Esophagus (tissue), 2 donors: Measurements from ENCODE around the gene RRP9. TPM values are rescaled to one million over a fixed set of nuclear protein-coding genes. Genes with fewer than 3 reads are reported as not detected.
A peak's percentile ranks its signal among the peaks of the same experiment; 100 is the strongest.

Experiments
- H3K27ac ChIP-seq, 2 donors: one replicate each; pipeline ENCODE4 v1.5.1; 2013; ENCODE audit warnings: low read depth in 2 of 2, mild to moderate bottlenecking in 2 of 2, inconsistent platforms in 1 of 2, low read length in 1 of 2, moderate library complexity in 1 of 2
- H3K27me3 ChIP-seq, 2 donors: one replicate each; pipeline ENCODE4 v1.6.1; 2013; ENCODE audit warnings: low read length in 2 of 2, control low read depth in 1 of 2, mild to moderate bottlenecking in 1 of 2; ENCODE audit not compliant: insufficient read depth in 2 of 2, control insufficient read depth in 1 of 2
- H3K36me3 ChIP-seq, 2 donors: one replicate each; pipeline ENCODE4 v1.6.1; 2013; ENCODE audit warnings: low read length in 1 of 2; ENCODE audit not compliant: control insufficient read depth in 2 of 2, insufficient read depth in 2 of 2
- H3K4me1 ChIP-seq, 2 donors: one replicate each; pipeline ENCODE4 v1.6.1; 2013; ENCODE audit warnings: low read length in 1 of 2; ENCODE audit not compliant: control insufficient read depth in 2 of 2, insufficient read depth in 2 of 2
- H3K4me3 ChIP-seq, 2 donors: one replicate each; pipeline ENCODE4 v1.5.1; 2013; ENCODE audit warnings: low read length in 2 of 2, mild to moderate bottlenecking in 2 of 2, low read depth in 1 of 2, moderate library complexity in 1 of 2
- H3K9me3 ChIP-seq, 2 donors: one replicate each; pipeline ENCODE4 v1.6.1; 2013; ENCODE audit warnings: mild to moderate bottlenecking in 2 of 2, low read depth in 1 of 2, low read length in 1 of 2, moderate library complexity in 1 of 2; ENCODE audit not compliant: control insufficient read depth in 2 of 2, insufficient read depth in 1 of 2
- WGBS, 2 donors: extraction: QIAGEN DNeasy Blood & Tissue Kit; methylation state at CpG; one replicate each; pipeline ENCODE4 v1.1.7; 2013; 5-methylcytosine and 5-hydroxymethylcytosine counted together
- polyA plus RNA-seq, 2 donors: library from polyadenylated mRNA; stranded (reverse); fragments of 200-250 nt; gene quantifications; one replicate each; pipeline ENCODE4 v1.2.3, GENCODE V29; 2013
- donor health status: healthy with polysubstance abuse.
- donor health status: Bipolar disorder and iron deficiency.

The RRP9 gene
- polyA plus RNA-seq, 2 donors: 16.4 to 22.9 TPM

- WGBS, 2 donors: 0% methylated on average over 51 to 68 of the region's 68 CpGs
- no peaks in the 10 kb centered on the region for H3K9me3 ChIP-seq
- H3K27ac ChIP-seq: peak within 1 kb of the TSS; percentile 91 to 97
- H3K4me1 ChIP-seq: peaks cover 6 to 16% of the 10 kb centered on the region in 2 donors
- H3K36me3 ChIP-seq: peaks cover 0 to 2% of the 10 kb centered on the region in 2 donors
- no peaks in the 10 kb centered on the region for H3K27me3 ChIP-seq
- H3K4me3 ChIP-seq: peak within 1 kb of the TSS; percentile 52 to 55
Measured at GRCh38 chr3:51982838-51983577, 41.3 kb upstream of the RRP9 start, which contains the start of gene ACY1. Gene ACY1 (plus strand): TSS chr3:51983535. CDS start chr3:51984065, 530 bp downstream.

DNA sequence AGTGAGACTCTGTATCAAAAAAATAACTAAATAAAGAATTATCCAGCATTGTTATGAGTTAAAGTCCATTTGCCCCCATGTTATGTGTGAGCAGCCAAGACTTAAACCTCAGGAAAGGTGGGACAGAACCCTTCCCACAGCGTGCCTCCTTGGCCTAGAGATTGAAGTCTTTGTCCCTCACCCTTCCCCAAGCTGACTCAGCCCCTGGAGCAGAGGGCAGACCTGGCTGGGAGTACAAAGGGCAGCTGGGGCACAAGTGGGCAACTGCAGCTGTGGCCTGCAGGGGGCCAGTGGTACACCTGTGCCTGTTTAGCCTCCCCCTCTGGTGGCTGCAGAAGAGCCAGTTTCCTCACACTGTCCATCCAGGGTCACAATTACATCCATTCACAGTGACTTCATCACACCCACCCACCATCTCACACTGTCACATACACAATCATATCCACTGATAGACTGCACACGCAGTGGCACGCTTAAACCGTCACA is 40.7 kb upstream of the RRP9 start:
- WGBS, 2 donors: 8 to 10% methylated on average over 4 of the region's 4 CpGs
- H3K4me1 ChIP-seq: peaks cover 6 to 19% of the 10 kb centered on the region in 2 donors
- no peaks in the 10 kb centered on the region for H3K9me3 ChIP-seq
- H3K27ac ChIP-seq: peak overlapping the region; percentile 91 to 97
- peak overlapping the region; percentile 52 to 55 for H3K4me3 ChIP-seq
- peaks cover 0 to 2% of the 10 kb centered on the region in 2 donors for H3K36me3 ChIP-seq
- no peaks in the 10 kb centered on the region for H3K27me3 ChIP-seq

DNA sequence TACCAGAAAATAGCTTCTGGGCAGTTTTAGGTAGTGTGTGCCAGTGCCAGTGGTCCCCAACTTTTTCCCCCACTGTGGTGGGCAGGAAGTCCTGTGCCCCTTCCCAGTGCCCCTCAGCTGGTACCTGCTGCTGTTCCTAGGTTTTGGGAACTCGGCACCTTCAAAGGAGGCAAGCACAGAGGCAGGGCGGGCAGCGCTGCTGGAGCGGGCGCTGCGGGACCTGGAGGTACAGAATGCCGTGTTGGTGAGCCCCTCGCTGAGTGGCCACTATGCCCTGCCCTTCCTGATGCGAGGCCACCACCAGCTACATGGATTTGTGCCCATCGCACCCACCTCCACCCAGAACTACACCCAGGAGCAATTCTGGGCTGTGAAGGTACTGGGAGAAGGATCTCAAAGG is 38.5 kb upstream of the RRP9 start:
- Histone ChIP-seq H3K27me3 (no peaks in the 10 kb centered on the region), H3K4me3 (no peak overlapping the region), H3K9me3 (no peaks in the 10 kb centered on the region), H3K4me1 (peaks cover 6 to 28% of the 10 kb centered on the region in 2 donors), H3K36me3 (peaks cover 0 to 2% of the 10 kb centered on the region in 2 donors), H3K27ac (peak overlapping the region in 1 of 2 donors; percentile 3)
- 98% methylated on average over 10 of the region's 10 CpGs for WGBS, 2 donors

- Histone ChIP-seq H3K4me1 (peaks cover 10 to 31% of the 10 kb centered on the region in 2 donors), H3K27me3 (no peaks in the 10 kb centered on the region), H3K9me3 (no peaks in the 10 kb centered on the region), H3K36me3 (peaks cover 0 to 2% of the 10 kb centered on the region in 2 donors), H3K4me3 (no peak overlapping the region), H3K27ac (no peak overlapping the region)
- WGBS, 2 donors: 70 to 75% methylated on average over 4 of the region's 4 CpGs
Measured at GRCh38 chr3:51978143-51978502, 36.4 kb upstream of the RRP9 start.

DNA sequence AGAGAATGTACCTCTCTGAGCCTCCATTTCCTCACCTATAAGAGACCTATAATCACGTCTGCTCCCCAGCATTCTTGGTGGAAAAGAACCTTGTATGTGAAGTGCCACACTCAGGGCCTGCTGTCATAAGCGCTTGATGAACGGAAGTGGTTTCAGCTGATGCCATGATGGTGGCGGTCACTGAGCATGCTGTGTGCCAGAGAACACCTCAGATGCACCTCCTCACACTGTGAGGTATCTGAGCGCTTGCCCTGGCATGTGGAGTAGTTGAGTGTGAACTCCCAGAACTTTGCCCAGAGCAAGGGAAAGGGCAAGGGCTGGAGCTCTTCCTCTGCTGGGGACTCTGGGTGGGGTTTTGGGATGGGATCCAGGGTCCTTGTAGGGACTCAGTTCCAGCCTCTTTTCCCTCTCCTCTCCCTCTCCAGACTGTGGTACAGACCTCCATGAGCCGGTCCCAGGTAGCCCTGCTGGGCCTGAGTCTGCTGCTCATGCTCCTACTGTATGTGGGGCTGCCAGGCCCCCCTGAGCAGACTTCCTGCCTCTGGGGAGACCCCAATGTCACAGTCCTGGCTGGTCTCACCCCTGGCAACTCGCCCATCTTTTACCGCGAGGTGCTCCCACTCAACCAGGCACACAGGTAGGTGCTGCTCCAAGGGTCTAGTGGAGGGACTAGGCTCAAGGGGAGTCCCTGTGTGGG is 35.9 kb upstream of the RRP9 start:
- peaks cover 0 to 2% of the 10 kb centered on the region in 2 donors for H3K36me3 ChIP-seq
- H3K4me1 ChIP-seq: peaks cover 7 to 27% of the 10 kb centered on the region in 2 donors
- 60 to 67% methylated on average over 9 of the region's 9 CpGs for WGBS, 2 donors
- peak overlapping the region; percentile 20 to 27 for H3K27ac ChIP-seq
- H3K27me3 ChIP-seq: no peaks in the 10 kb centered on the region
- H3K9me3 ChIP-seq: no peaks in the 10 kb centered on the region
- H3K4me3 ChIP-seq: no peak overlapping the region

DNA sequence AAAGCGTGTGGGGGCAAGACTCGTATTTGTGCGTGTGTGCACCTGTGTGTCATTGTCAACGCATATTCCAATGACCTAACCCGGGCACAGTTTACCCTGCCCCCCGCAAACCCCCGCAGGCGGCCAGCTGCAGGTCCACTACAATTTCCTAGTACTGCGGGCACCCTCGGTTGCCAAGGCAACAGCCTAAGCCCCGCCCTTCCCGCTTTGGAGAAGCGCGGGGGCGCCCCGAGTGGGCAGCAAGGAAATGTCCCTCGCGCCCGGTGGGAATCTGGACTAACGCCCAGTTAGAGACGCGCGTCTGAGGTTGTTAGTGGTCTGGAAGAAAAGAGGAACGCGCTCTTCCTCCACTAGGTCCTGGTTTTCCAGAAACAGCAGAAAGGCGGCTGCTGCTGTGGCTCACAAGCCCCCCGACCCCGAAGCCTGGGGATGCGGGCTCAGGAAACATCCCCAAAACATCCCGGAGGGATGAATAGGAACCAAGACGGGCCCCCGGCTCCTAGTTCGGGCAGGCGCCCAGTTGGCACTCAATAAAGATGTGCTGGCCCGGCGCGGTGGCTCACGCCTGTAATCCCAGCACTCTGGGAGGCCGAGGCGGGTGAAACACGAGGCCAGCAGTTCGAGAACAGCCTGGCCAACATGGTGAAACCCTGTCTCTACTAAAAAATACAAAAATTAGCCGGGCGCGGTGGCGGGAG is 34.3 kb upstream of the RRP9 start:
- peak overlapping the region in 1 of 2 donors; percentile 82 for H3K4me3 ChIP-seq
- peaks cover 4 to 24% of the 10 kb centered on the region in 2 donors for H3K4me1 ChIP-seq
- 37 to 38% methylated on average over 46 of the region's 46 CpGs for WGBS, 2 donors
- no peaks in the 10 kb centered on the region for H3K9me3 ChIP-seq
- H3K36me3 ChIP-seq: peaks cover 0 to 2% of the 10 kb centered on the region in 2 donors
- H3K27ac ChIP-seq: peak overlapping the region; percentile 56 to 96
- H3K27me3 ChIP-seq: no peaks in the 10 kb centered on the region

- peaks cover 4 to 24% of the 10 kb centered on the region in 2 donors for H3K4me1 ChIP-seq
- 0 to 1% methylated on average over 52 to 63 of the region's 63 CpGs for WGBS, 2 donors
- no peaks in the 10 kb centered on the region for H3K36me3 ChIP-seq
- no peaks in the 10 kb centered on the region for H3K27me3 ChIP-seq
- peak within 1 kb of the TSS; percentile 93 to 96 for H3K27ac ChIP-seq
- H3K4me3 ChIP-seq: peak within 1 kb of the TSS; percentile 76 to 82
- no peaks in the 10 kb centered on the region for H3K9me3 ChIP-seq
Measured at GRCh38 chr3:51974963-51975851, 33.5 kb upstream of the RRP9 start, which contains the start of gene ABHD14A. Gene ABHD14A (plus strand): TSS chr3:51975064. CDS start chr3:51975136, 72 bp downstream.

DNA sequence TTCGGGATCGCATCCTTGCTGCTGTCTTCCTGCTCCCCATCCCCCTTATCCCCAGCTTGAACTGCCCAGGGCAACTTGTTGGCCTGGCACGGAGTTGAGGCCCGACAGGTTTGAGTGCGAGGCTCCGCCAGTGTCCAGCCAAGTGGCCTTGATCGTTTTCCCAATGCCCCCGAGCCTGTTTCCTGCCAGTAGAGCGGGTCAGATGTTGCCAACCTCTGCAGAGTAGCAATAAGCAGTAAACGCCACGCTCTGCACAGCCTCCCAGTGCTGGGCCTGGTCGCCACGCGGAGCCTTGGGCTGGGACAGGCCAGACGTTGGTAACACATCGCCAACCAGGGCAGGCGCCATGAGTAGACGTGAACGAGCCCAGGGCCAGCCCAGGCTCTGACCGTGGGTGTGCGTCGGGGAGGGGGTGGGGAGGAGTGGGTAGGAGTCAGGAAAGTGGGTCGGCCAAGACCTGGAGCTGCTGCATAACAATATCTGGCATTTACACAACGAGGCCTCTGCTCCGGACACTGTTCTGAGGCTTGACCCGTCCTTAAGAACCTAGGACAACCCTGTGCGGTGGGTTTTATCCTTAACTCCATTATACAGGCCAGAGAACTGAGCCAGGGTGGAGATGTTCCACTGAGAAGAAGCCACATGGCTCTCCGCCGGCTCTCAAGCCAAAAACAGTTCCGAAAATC is 32.7 kb upstream of the RRP9 start:
- H3K27ac ChIP-seq: peak overlapping the region; percentile 93 to 96
- H3K9me3 ChIP-seq: no peaks in the 10 kb centered on the region
- no peaks in the 10 kb centered on the region for H3K27me3 ChIP-seq
- H3K4me1 ChIP-seq: peaks cover 4 to 24% of the 10 kb centered on the region in 2 donors
- peak overlapping the region; percentile 76 to 82 for H3K4me3 ChIP-seq
- 9 to 12% methylated on average over 30 of the region's 30 CpGs for WGBS, 2 donors
- no peaks in the 10 kb centered on the region for H3K36me3 ChIP-seq
